Neutrophil (primary cell): ENCODE data around the gene GALNT7.

Source experiments
- H3K27ac ChIP-seq: fragments of 200-600 bp; sonication (generic); 2 replicates; pipeline ENCODE4 v1.5.1; 2016; ENCODE audit warnings: mild to moderate bottlenecking, moderate library complexity
- H3K27me3 ChIP-seq: fragments of 200-600 bp; sonication (generic); 2 replicates; pipeline ENCODE4 v1.6.0; 2016; ENCODE audit warnings: mild to moderate bottlenecking
- H3K36me3 ChIP-seq: fragments of 200-600 bp; sonication (generic); 2 replicates; pipeline ENCODE4 v1.5.1; 2017
- H3K4me1 ChIP-seq, 2 experiments: fragments of 200-600 bp in 1 of 2; sonication (generic) in 1 of 2; 1 replicate in 1 of 2; 2 replicates in 1 of 2; pipeline versions ENCODE4 v1.5.1 to v1.6.1; 2013 to 2016; ENCODE audit warnings: low read depth in 1 of 2, low read length in 1 of 2, mild to moderate bottlenecking in 1 of 2, moderate library complexity in 1 of 2; ENCODE audit not compliant: control insufficient read depth in 1 of 2, insufficient read depth in 1 of 2
- H3K4me3 ChIP-seq, 2 experiments: fragments of 200-600 bp in 1 of 2; sonication (generic) in 1 of 2; 1 replicate in 1 of 2; 2 replicates in 1 of 2; pipeline ENCODE4 v1.5.1; 2013 to 2016; ENCODE audit warnings: low read depth in 1 of 2, low read length in 1 of 2, mild to moderate bottlenecking in 1 of 2, moderate library complexity in 1 of 2
- H3K9me3 ChIP-seq: fragments of 200-600 bp; sonication (generic); 2 replicates; pipeline ENCODE4 v1.5.1; 2016
- CTCF ChIP-seq: fragments of 200-600 bp; sonication (generic); IDR thresholded peaks from 2 replicates; pipeline ENCODE4 v1.5.1; 2016; ENCODE audit warnings: antibody characterized with exemption

The GALNT7 gene

GRCh38 chr4:173265751-173266150 is 97.1 kb downstream of the GALNT7 start:
- H3K27me3 ChIP-seq = no peaks in the 10 kb centered on the region
- H3K27ac ChIP-seq = no peak overlapping the region
- peaks cover 3% of the 10 kb centered on the region for H3K36me3 ChIP-seq
- H3K9me3 ChIP-seq = no peaks in the 10 kb centered on the region
- peaks cover 0 to 9% of the 10 kb centered on the region in 2 experiments for H3K4me1 ChIP-seq
- TF ChIP-seq CTCF = no peak
- H3K4me3 ChIP-seq = no peak overlapping the region

- no peak overlapping the region for H3K27ac ChIP-seq
- no peaks in the 10 kb centered on the region for H3K27me3 ChIP-seq
- no peaks in the 10 kb centered on the region for H3K36me3 ChIP-seq
- no peak overlapping the region for H3K4me3 ChIP-seq
- H3K9me3 ChIP-seq = no peaks in the 10 kb centered on the region
- TF ChIP-seq CTCF = no peak
- H3K4me1 ChIP-seq = peaks cover 0 to 9% of the 10 kb centered on the region in 2 experiments
Observed at GRCh38 chr4:173267711-173268110, 99.1 kb downstream of the GALNT7 start.

- Histone ChIP-seq H3K9me3 (no peaks in the 10 kb centered on the region), H3K36me3 (no peaks in the 10 kb centered on the region), H3K4me1 (peaks cover 0 to 6% of the 10 kb centered on the region in 2 experiments), H3K27ac (no peak overlapping the region), H3K4me3 (no peak overlapping the region), H3K27me3 (no peaks in the 10 kb centered on the region)
- no peak for TF ChIP-seq CTCF
Observed at GRCh38 chr4:173269280-173269679, 100.7 kb downstream of the GALNT7 start.

- H3K9me3 ChIP-seq = no peaks in the 10 kb centered on the region
- no peaks in the 10 kb centered on the region for H3K27me3 ChIP-seq
- H3K4me1 ChIP-seq = no peaks in the 10 kb centered on the region
- H3K4me3 ChIP-seq = no peak overlapping the region
- H3K36me3 ChIP-seq = no peaks in the 10 kb centered on the region
- no peak overlapping the region for H3K27ac ChIP-seq
- TF ChIP-seq CTCF = no peak
Observed at GRCh38 chr4:173270312-173271027, 101.9 kb downstream of the GALNT7 start.

GRCh38 chr4:173272314-173272713 is 103.7 kb downstream of the GALNT7 start:
- Histone ChIP-seq H3K9me3 (no peaks in the 10 kb centered on the region), H3K4me1 (no peaks in the 10 kb centered on the region), H3K4me3 (no peak overlapping the region), H3K36me3 (no peaks in the 10 kb centered on the region), H3K27ac (no peak overlapping the region), H3K27me3 (no peaks in the 10 kb centered on the region)
- TF ChIP-seq CTCF = no peak
